ENCODE data around the gene ITPR3. TPM values are rescaled to one million over a fixed set of nuclear protein-coding genes. Genes with fewer than 3 reads are reported as not detected.

The ITPR3 gene
- total and polyA plus RNA-seq, 2 of the 13 experiments (the other 11 are each of a cell fraction or from before 2014, with no cell fraction given) = 3.8 to 21.4 TPM

GRCh38 chr6:33714385-33715040 lies 93.4 kb downstream of the ITPR3 start (continued):
- TF ChIP-seq, protein P1, sequence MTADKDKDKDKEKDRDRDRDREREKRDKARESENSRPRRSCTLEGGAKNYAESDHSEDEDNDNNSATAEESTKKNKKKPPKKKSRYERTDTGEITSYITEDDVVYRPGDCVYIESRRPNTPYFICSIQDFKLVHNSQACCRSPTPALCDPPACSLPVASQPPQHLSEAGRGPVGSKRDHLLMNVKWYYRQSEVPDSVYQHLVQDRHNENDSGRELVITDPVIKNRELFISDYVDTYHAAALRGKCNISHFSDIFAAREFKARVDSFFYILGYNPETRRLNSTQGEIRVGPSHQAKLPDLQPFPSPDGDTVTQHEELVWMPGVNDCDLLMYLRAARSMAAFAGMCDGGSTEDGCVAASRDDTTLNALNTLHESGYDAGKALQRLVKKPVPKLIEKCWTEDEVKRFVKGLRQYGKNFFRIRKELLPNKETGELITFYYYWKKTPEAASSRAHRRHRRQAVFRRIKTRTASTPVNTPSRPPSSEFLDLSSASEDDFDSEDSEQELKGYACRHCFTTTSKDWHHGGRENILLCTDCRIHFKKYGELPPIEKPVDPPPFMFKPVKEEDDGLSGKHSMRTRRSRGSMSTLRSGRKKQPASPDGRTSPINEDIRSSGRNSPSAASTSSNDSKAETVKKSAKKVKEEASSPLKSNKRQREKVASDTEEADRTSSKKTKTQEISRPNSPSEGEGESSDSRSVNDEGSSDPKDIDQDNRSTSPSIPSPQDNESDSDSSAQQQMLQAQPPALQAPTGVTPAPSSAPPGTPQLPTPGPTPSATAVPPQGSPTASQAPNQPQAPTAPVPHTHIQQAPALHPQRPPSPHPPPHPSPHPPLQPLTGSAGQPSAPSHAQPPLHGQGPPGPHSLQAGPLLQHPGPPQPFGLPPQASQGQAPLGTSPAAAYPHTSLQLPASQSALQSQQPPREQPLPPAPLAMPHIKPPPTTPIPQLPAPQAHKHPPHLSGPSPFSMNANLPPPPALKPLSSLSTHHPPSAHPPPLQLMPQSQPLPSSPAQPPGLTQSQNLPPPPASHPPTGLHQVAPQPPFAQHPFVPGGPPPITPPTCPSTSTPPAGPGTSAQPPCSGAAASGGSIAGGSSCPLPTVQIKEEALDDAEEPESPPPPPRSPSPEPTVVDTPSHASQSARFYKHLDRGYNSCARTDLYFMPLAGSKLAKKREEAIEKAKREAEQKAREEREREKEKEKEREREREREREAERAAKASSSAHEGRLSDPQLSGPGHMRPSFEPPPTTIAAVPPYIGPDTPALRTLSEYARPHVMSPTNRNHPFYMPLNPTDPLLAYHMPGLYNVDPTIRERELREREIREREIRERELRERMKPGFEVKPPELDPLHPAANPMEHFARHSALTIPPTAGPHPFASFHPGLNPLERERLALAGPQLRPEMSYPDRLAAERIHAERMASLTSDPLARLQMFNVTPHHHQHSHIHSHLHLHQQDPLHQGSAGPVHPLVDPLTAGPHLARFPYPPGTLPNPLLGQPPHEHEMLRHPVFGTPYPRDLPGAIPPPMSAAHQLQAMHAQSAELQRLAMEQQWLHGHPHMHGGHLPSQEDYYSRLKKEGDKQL (CRISPR knock-in tag; IDR thresholded peaks at IDR 0.05; ENCODE audit: low read depth) = no peak
- TF ChIP-seq CEBPB (IDR thresholded peaks at IDR 0.05; ENCODE audit: borderline replicate concordance, low read depth, low read length) = 0 out of 2 replicates have a peak, but pooled peaks have one; percentile 10
- TF ChIP-seq, protein P2, sequence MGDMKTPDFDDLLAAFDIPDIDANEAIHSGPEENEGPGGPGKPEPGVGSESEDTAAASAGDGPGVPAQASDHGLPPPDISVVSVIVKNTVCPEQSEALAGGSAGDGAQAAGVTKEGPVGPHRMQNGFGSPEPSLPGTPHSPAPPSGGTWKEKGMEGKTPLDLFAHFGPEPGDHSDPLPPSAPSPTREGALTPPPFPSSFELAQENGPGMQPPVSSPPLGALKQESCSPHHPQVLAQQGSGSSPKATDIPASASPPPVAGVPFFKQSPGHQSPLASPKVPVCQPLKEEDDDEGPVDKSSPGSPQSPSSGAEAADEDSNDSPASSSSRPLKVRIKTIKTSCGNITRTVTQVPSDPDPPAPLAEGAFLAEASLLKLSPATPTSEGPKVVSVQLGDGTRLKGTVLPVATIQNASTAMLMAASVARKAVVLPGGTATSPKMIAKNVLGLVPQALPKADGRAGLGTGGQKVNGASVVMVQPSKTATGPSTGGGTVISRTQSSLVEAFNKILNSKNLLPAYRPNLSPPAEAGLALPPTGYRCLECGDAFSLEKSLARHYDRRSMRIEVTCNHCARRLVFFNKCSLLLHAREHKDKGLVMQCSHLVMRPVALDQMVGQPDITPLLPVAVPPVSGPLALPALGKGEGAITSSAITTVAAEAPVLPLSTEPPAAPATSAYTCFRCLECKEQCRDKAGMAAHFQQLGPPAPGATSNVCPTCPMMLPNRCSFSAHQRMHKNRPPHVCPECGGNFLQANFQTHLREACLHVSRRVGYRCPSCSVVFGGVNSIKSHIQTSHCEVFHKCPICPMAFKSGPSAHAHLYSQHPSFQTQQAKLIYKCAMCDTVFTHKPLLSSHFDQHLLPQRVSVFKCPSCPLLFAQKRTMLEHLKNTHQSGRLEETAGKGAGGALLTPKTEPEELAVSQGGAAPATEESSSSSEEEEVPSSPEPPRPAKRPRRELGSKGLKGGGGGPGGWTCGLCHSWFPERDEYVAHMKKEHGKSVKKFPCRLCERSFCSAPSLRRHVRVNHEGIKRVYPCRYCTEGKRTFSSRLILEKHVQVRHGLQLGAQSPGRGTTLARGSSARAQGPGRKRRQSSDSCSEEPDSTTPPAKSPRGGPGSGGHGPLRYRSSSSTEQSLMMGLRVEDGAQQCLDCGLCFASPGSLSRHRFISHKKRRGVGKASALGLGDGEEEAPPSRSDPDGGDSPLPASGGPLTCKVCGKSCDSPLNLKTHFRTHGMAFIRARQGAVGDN (CRISPR knock-in tag; IDR thresholded peaks at IDR 0.05) = no peak
- TF ChIP-seq, protein P3, sequence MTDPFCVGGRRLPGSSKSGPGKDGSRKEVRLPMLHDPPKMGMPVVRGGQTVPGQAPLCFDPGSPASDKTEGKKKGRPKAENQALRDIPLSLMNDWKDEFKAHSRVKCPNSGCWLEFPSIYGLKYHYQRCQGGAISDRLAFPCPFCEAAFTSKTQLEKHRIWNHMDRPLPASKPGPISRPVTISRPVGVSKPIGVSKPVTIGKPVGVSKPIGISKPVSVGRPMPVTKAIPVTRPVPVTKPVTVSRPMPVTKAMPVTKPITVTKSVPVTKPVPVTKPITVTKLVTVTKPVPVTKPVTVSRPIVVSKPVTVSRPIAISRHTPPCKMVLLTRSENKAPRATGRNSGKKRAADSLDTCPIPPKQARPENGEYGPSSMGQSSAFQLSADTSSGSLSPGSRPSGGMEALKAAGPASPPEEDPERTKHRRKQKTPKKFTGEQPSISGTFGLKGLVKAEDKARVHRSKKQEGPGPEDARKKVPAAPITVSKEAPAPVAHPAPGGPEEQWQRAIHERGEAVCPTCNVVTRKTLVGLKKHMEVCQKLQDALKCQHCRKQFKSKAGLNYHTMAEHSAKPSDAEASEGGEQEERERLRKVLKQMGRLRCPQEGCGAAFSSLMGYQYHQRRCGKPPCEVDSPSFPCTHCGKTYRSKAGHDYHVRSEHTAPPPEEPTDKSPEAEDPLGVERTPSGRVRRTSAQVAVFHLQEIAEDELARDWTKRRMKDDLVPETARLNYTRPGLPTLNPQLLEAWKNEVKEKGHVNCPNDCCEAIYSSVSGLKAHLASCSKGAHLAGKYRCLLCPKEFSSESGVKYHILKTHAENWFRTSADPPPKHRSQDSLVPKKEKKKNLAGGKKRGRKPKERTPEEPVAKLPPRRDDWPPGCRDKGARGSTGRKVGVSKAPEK (CRISPR knock-in tag; IDR thresholded peaks at IDR 0.05; ENCODE audit: borderline replicate concordance) = no peak
- TF ChIP-seq TEAD3 (CRISPR knock-in tag; optimal IDR thresholded peaks at IDR 0.05; ENCODE audit: borderline replicate concordance) = peak; percentile 23
- TF ChIP-seq HMGXB4 (CRISPR knock-in tag; IDR thresholded peaks at IDR 0.05; ENCODE audit: borderline replicate concordance in 1 of 2, low read depth in 1 of 2) = no peak
- no peak for TF ChIP-seq ZNF326 (CRISPR knock-in tag; IDR thresholded peaks at IDR 0.05; ENCODE audit: borderline replicate concordance)
- TF ChIP-seq MYNN (CRISPR knock-in tag; IDR thresholded peaks at IDR 0.05; ENCODE audit: low read depth) = no peak
- TF ChIP-seq RARA (CRISPR knock-in tag; IDR thresholded peaks at IDR 0.05) = no peak
- peak; percentile 89 for TF ChIP-seq ZNF24 (IDR thresholded peaks at IDR 0.05)
- no peak for TF ChIP-seq HOXA9 (CRISPR knock-in tag; IDR thresholded peaks at IDR 0.05; ENCODE audit: borderline replicate concordance)
- TF ChIP-seq HOXA5 (CRISPR knock-in tag; IDR thresholded peaks at IDR 0.05) = no peak
- TF ChIP-seq MTF2 (CRISPR knock-in tag; IDR thresholded peaks at IDR 0.05; ENCODE audit: borderline replicate concordance) = no peak
- TF ChIP-seq ZNF543 (CRISPR knock-in tag; IDR thresholded peaks at IDR 0.05) = no peak

All from HepG2 (cell line).